Endothelial cell of umbilical vein (primary cell): ENCODE measurements around the gene DNAJC11.

Source experiments
- EZH2 ChIP-seq: IDR thresholded peaks from 2 replicates; pipeline ENCODE4 v1.6.1; 2012; ENCODE audit warnings: borderline replicate concordance, low read depth, mild to moderate bottlenecking, moderate library complexity, low read length, inconsistent platforms; ENCODE audit not compliant: severe bottlenecking
- GATA2 ChIP-seq: IDR thresholded peaks from 2 replicates; pipeline ENCODE4 v1.7.0; 2011; ENCODE audit warnings: low read depth, mild to moderate bottlenecking, moderate library complexity, mixed read lengths, low read length; ENCODE audit not compliant: insufficient read length, insufficient read depth
- MYC ChIP-seq: IDR thresholded peaks from one replicate; pipeline ENCODE4 v1.6.1; 2011; ENCODE audit warnings: mild to moderate bottlenecking, low read depth, low read length
- POLR2A ChIP-seq: IDR thresholded peaks from 2 replicates; pipeline ENCODE4 v1.6.1; 2012; ENCODE audit warnings: low read depth, mild to moderate bottlenecking, control low read depth, low read length
- POLR2AphosphoS5 ChIP-seq: IDR thresholded peaks from 2 replicates; pipeline ENCODE4 v1.6.1; 2012; ENCODE audit warnings: low read depth, mild to moderate bottlenecking, control low read depth, low read length, moderate library complexity; ENCODE audit not compliant: insufficient read depth
- TF ChIP-seq, protein P1 (sequence below), 2 donors: IDR thresholded peaks; 1 replicate in 1 of 2; 2 replicates in 1 of 2; pipeline ENCODE4 v1.5.1; 2011; ENCODE audit warnings: low read length in 2 of 2, mild to moderate bottlenecking in 2 of 2, moderate library complexity in 2 of 2, control low read depth in 1 of 2, inconsistent platforms in 1 of 2, low read depth in 1 of 2; ENCODE audit not compliant: insufficient read depth in 1 of 2; ENCODE audit errors: extremely low read depth in 1 of 2
- TF ChIP-seq, protein P2 (sequence below): IDR thresholded peaks from 2 replicates; pipeline ENCODE4 v1.6.1; 2011; ENCODE audit not compliant: insufficient read depth, insufficient read length

DNA sequence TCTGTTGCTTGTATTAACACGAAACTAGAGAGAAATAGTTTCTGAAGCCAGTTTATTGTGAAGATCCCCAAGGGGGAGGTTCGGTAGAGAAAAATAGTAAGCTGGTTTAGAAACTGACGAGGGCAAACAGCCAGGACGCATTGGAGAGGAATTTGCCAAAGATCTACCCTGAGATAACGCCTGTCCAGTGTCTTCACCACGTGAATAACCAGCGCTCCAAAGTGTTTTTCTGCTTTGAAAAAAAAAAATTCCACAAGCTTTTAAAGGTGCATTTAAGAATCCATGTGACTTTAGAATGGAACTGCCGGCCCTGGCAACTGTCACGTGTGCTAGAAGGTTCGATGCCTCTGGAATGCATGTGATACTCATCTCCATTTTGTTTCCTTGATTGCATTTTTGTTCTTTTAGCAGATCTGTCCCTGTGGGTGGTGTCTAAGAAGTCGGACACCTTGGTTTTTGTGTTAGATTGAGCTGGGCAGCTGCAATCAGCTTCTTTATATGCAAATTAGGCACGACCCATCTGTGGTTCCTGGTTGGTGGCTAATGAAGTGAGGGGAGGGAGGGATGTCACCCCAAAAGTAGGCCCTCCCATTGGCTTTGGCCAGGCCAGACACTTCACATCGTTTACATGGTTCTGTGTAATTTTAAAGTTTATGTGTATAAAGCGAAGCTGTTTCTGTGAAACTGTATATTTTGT lies 78.2 kb downstream of the DNAJC11 start:
- TF ChIP-seq, protein P1, sequence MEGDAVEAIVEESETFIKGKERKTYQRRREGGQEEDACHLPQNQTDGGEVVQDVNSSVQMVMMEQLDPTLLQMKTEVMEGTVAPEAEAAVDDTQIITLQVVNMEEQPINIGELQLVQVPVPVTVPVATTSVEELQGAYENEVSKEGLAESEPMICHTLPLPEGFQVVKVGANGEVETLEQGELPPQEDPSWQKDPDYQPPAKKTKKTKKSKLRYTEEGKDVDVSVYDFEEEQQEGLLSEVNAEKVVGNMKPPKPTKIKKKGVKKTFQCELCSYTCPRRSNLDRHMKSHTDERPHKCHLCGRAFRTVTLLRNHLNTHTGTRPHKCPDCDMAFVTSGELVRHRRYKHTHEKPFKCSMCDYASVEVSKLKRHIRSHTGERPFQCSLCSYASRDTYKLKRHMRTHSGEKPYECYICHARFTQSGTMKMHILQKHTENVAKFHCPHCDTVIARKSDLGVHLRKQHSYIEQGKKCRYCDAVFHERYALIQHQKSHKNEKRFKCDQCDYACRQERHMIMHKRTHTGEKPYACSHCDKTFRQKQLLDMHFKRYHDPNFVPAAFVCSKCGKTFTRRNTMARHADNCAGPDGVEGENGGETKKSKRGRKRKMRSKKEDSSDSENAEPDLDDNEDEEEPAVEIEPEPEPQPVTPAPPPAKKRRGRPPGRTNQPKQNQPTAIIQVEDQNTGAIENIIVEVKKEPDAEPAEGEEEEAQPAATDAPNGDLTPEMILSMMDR (IDR thresholded peaks at IDR 0.05; ENCODE audit: extremely low read depth in 1 of 2, insufficient read depth in 1 of 2, low read depth in 1 of 2, low read length in 2 of 2) = no peak
- TF ChIP-seq, protein P2, sequence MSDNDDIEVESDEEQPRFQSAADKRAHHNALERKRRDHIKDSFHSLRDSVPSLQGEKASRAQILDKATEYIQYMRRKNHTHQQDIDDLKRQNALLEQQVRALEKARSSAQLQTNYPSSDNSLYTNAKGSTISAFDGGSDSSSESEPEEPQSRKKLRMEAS = no peak
- no peak for TF ChIP-seq POLR2A
- TF ChIP-seq EZH2 = no peak
- no peak for TF ChIP-seq GATA2
- no peak for TF ChIP-seq MYC
- no peak for TF ChIP-seq POLR2AphosphoS5
